Mesendoderm (in vitro differentiated cells): ENCODE results near the gene PSD.

Source experiments
- DNase-seq: peaks from one replicate; pipeline ENCODE4 v3.0.0; 2013
- H2AK5ac ChIP-seq: 2 replicates; pipeline ENCODE4 v1.6.1; 2013; ENCODE audit warnings: low read length, inconsistent platforms
- H2BK120ac ChIP-seq: 2 replicates; pipeline ENCODE4 v1.6.1; 2013; ENCODE audit warnings: low read depth, mild to moderate bottlenecking, low read length, moderate library complexity, mixed read lengths
- H2BK15ac ChIP-seq: replicated peaks from 2 replicates; pipeline ENCODE4 v1.6.1; 2013; ENCODE audit warnings: low read depth, mild to moderate bottlenecking, moderate library complexity
- H2BK5ac ChIP-seq: 2 replicates; pipeline ENCODE4 v1.6.1; 2013; ENCODE audit warnings: low read length, inconsistent platforms
- H3K18ac ChIP-seq: 2 replicates; pipeline ENCODE4 v1.6.1; 2013; ENCODE audit warnings: mild to moderate bottlenecking, low read length, mixed read lengths
- H3K23ac ChIP-seq: one replicate; pipeline ENCODE4 v1.6.1; 2013; ENCODE audit warnings: low read length
- H3K27ac ChIP-seq: 2 replicates; pipeline ENCODE4 v1.5.1; 2013; ENCODE audit warnings: low read depth, mild to moderate bottlenecking, inconsistent platforms, low read length, moderate library complexity
- H3K27me3 ChIP-seq: 2 replicates; pipeline ENCODE4 v1.6.1; 2013; ENCODE audit warnings: low read length, control low read depth, mild to moderate bottlenecking, inconsistent platforms; ENCODE audit not compliant: insufficient read depth, poor library complexity
- H3K36me3 ChIP-seq: 2 replicates; pipeline ENCODE4 v1.6.1; 2013; ENCODE audit warnings: low read length, inconsistent platforms; ENCODE audit not compliant: control insufficient read depth, insufficient read depth
- H3K4ac ChIP-seq: one replicate; pipeline ENCODE4 v1.6.1; 2013; ENCODE audit warnings: low read depth, mild to moderate bottlenecking, low read length, moderate library complexity
- H3K4me1 ChIP-seq: 2 replicates; pipeline ENCODE4 v1.6.1; 2013; ENCODE audit warnings: low read depth, low read length, inconsistent platforms; ENCODE audit not compliant: control insufficient read depth
- H3K4me2 ChIP-seq: 2 replicates; pipeline ENCODE4 v1.6.1; 2013; ENCODE audit warnings: low read length
- H3K4me3 ChIP-seq: 2 replicates; pipeline ENCODE4 v1.5.1; 2013; ENCODE audit warnings: mild to moderate bottlenecking, low read length
- H3K56ac ChIP-seq: one replicate; pipeline ENCODE4 v1.6.1; 2013; ENCODE audit warnings: low read length
- H3K79me1 ChIP-seq: 2 replicates; pipeline ENCODE4 v1.6.1; 2013; ENCODE audit warnings: low read length, inconsistent platforms
- H3K79me2 ChIP-seq: 2 replicates; pipeline ENCODE4 v1.6.1; 2013; ENCODE audit warnings: mild to moderate bottlenecking, low read length; ENCODE audit not compliant: control insufficient read depth, insufficient read depth
- H3K9ac ChIP-seq: 2 replicates; pipeline ENCODE4 v1.6.1; 2013; ENCODE audit warnings: low read length, inconsistent platforms
- H4K5ac ChIP-seq: one replicate; pipeline ENCODE4 v1.6.1; 2013; ENCODE audit warnings: low read length
- H4K8ac ChIP-seq: one replicate; pipeline ENCODE4 v1.6.1; 2013; ENCODE audit warnings: low read depth, mild to moderate bottlenecking, control low read depth, low read length, moderate library complexity
- WGBS: extraction: QIAGEN DNeasy Blood & Tissue Kit; methylation state at CpG from one replicate; pipeline ENCODE4 v1.1.7; 2013; ENCODE audit warnings: low lambda C conversion rate, missing lambda C conversion rate; ENCODE audit not compliant: insufficient coverage; ENCODE audit errors: extremely low coverage; 5-methylcytosine and 5-hydroxymethylcytosine counted together

Gene PSD

DNA sequence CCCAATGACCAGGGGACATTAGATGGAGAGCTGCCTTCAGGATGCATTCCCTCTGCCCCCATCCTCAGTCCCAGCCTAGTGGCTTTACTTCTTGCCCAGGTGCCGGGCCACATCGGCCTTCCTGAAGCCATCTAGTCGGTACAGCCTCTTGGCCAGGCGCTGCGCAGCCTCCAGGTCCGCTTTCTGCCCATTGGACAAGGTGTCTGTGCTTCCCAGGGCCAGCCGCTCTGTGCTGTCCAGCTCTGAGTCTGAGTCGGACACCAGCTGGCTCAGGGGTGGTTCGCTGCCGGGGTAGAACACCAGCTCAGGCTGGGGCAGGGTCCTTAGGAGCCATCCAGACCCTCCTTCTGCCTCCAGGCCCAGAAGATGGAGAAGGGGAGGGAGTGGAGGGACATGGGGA is 6.3 kb downstream of the PSD start:
- H3K4me2 ChIP-seq: no peak overlapping the region
- H3K27ac ChIP-seq: no peak overlapping the region
- H2BK5ac ChIP-seq: no peak overlapping the region
- H2BK15ac ChIP-seq: no peak overlapping the region
- no peaks in the 10 kb centered on the region for H3K79me1 ChIP-seq
- H4K5ac ChIP-seq: no peak overlapping the region
- H3K56ac ChIP-seq: no peak overlapping the region
- H3K4me3 ChIP-seq: no peak overlapping the region
- H3K4me1 ChIP-seq: no peaks in the 10 kb centered on the region
- H3K23ac ChIP-seq: no peak overlapping the region
- H4K8ac ChIP-seq: no peak overlapping the region
- H3K36me3 ChIP-seq: no peaks in the 10 kb centered on the region
- WGBS: no CpG with 5 or more reads among the region's 10 CpGs
- H2BK120ac ChIP-seq: no peak overlapping the region
- H2AK5ac ChIP-seq: no peak overlapping the region
- no peak for DNase-seq
- no peak overlapping the region for H3K9ac ChIP-seq
- H3K27me3 ChIP-seq: peaks cover 32% of the 10 kb centered on the region
- no peak overlapping the region for H3K18ac ChIP-seq
- no peak overlapping the region for H3K4ac ChIP-seq
- no peaks in the 10 kb centered on the region for H3K79me2 ChIP-seq

DNA sequence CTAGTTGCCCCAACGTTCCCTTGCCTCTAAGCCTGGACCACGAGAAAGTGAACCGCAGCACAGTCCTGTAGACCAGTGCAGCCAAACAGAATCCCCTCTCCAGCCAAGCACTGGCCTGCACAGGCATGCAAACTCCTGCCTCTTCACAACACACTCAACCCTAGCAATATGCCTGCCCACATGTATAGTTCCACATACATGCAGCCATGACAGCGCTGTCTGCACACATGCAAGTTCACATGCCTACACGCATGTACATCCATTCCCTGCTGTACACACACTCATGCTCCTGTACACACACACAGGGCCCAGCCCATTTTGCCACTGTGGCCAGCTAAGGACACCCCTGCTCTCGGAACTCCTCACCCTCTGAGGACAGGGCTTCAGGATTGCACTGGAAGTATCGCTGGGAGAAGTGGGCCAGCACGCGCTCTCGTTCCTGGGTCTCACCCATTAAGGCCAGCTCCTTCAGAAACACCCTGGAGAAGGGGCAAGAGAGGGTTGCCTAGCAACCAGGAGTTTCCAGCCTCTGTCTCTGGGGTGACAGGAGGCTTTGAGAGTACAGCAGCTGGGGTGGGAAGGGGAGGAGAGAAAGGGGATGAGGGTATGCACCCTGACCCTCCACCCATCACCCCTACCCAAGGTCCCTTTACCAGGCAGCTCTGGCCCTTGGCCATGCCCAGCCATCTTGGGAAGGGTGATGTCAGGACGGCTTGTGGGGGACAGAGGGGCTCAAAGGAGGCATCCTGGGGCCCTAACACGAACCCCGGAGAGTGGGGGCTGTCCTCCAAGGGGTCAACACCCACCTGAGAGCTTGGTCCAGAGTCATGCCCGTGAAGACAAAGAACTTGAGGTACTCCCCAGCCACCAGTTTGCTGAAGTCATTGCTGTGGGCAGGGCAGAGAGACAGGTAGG is 7.0 kb downstream of the PSD start:
- H2BK120ac ChIP-seq: no peak overlapping the region
- no peaks in the 10 kb centered on the region for H3K79me1 ChIP-seq
- peak overlapping the region; percentile 24 for H3K23ac ChIP-seq
- no peak overlapping the region for H4K8ac ChIP-seq
- H3K18ac ChIP-seq: no peak overlapping the region
- H3K4me1 ChIP-seq: no peaks in the 10 kb centered on the region
- H4K5ac ChIP-seq: no peak overlapping the region
- no peak overlapping the region for H2AK5ac ChIP-seq
- H3K9ac ChIP-seq: no peak overlapping the region
- peaks cover 32% of the 10 kb centered on the region for H3K27me3 ChIP-seq
- no peak overlapping the region for H2BK5ac ChIP-seq
- no peak for DNase-seq
- H3K4ac ChIP-seq: no peak overlapping the region
- H2BK15ac ChIP-seq: no peak overlapping the region
- no peaks in the 10 kb centered on the region for H3K36me3 ChIP-seq
- no peak overlapping the region for H3K4me3 ChIP-seq
- H3K4me2 ChIP-seq: no peak overlapping the region
- no peaks in the 10 kb centered on the region for H3K79me2 ChIP-seq
- H3K27ac ChIP-seq: no peak overlapping the region
- H3K56ac ChIP-seq: no peak overlapping the region
- WGBS: no CpG with 5 or more reads among the region's 14 CpGs

DNA sequence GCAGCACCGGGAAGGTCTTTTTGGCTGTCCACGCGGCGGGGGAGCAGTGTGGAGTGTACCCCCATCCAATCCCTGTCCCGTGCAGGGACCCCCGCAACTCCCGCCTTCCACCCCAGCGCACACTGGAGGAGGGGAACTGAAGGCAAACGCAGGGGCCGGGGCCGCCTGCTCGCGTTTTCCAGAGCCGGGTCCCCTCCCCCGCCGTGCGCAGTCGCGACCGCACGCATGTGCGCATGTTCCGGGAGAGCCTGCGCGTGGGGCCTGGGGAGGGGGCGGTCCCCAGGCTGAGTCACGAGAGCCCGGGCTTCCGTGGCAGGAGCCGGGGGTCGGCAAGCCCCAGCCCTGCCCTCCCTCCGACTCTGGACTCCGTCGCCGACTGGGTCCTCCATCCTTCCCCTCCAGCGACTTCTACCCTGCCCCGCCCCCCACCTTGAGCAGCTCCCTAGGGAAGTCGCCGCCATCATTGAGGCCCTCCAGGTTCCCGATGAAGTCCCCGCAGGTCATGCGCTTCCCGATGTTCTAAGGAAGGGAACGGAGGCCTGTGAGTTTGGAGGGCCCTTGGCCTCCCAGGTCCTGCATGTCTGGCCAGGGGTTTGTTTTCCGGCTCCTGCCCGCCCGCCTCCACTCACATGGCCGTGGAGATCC is 8.0 kb downstream of the PSD start:
- Histone ChIP-seq H2BK120ac (no peak overlapping the region), H4K8ac (no peak overlapping the region), H3K56ac (peak overlapping the region; percentile 54), H4K5ac (no peak overlapping the region), H2BK5ac (no peak overlapping the region), H3K79me1 (no peaks in the 10 kb centered on the region), H3K23ac (peak overlapping the region; percentile 11), H2AK5ac (no peak overlapping the region), H3K79me2 (no peaks in the 10 kb centered on the region), H2BK15ac (no peak overlapping the region), H3K9ac (peak overlapping the region; percentile 48), H3K27ac (no peak overlapping the region), H3K4ac (no peak overlapping the region), H3K18ac (no peak overlapping the region), H3K27me3 (peaks cover 32% of the 10 kb centered on the region), H3K4me3 (no peak overlapping the region), H3K36me3 (no peaks in the 10 kb centered on the region), H3K4me2 (peak overlapping the region; percentile 25), H3K4me1 (no peaks in the 10 kb centered on the region)
- no CpG with 5 or more reads among the region's 48 CpGs for WGBS
- no peak for DNase-seq

DNA sequence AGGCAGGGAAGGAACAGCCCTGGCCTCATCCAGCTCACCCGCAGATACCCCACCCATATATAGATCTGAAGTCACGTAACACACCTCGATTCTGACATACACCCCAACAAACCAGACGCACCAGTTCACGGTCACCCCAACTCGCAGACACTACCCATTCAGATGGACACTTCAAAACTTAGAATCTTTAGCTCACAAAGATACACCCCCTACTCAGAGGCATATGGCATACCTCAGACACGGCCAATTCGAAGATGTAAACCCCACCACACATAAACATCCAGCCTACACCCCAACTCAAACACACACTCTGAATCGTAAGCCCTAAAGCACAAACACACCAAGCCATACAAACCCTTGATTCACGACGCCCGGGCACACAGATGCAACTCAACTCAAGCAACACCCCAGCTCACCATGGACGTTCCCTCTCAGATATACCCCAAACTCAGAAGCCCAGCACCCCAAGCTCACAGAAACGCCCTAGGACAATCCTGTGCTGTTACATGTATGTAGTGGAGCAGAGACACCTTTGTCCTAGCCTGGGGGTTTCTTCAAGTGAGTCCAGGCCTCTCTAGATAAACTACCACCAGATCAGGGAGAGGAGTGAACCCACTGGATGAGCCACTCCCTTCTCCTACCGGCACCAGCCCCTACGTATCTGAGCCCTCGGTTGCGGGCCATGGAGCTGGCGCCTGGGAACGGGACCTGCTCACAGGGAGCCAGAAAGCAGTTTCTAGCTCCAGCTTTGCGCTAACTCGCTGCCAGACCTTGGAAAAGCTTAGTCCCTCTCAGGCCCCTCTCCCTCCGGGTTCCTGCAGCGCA is 8.8 kb downstream of the PSD start:
- no peak overlapping the region for H3K27ac ChIP-seq
- no CpG with 5 or more reads among the region's 24 CpGs for WGBS
- no peak overlapping the region for H2BK5ac ChIP-seq
- H3K4me2 ChIP-seq: peak overlapping the region; percentile 36
- no peak overlapping the region for H4K5ac ChIP-seq
- H2BK15ac ChIP-seq: no peak overlapping the region
- no peak overlapping the region for H3K4me3 ChIP-seq
- H3K79me1 ChIP-seq: no peaks in the 10 kb centered on the region
- peak overlapping the region; percentile 11 for H3K23ac ChIP-seq
- no peak overlapping the region for H3K4ac ChIP-seq
- H4K8ac ChIP-seq: no peak overlapping the region
- no peaks in the 10 kb centered on the region for H3K36me3 ChIP-seq
- no peaks in the 10 kb centered on the region for H3K4me1 ChIP-seq
- H3K27me3 ChIP-seq: peaks cover 32% of the 10 kb centered on the region
- no peak for DNase-seq
- H2AK5ac ChIP-seq: no peak overlapping the region
- peak overlapping the region; percentile 48 for H3K9ac ChIP-seq
- no peak overlapping the region for H3K18ac ChIP-seq
- H3K56ac ChIP-seq: peak overlapping the region; percentile 54
- H3K79me2 ChIP-seq: no peaks in the 10 kb centered on the region
- no peak overlapping the region for H2BK120ac ChIP-seq

DNA sequence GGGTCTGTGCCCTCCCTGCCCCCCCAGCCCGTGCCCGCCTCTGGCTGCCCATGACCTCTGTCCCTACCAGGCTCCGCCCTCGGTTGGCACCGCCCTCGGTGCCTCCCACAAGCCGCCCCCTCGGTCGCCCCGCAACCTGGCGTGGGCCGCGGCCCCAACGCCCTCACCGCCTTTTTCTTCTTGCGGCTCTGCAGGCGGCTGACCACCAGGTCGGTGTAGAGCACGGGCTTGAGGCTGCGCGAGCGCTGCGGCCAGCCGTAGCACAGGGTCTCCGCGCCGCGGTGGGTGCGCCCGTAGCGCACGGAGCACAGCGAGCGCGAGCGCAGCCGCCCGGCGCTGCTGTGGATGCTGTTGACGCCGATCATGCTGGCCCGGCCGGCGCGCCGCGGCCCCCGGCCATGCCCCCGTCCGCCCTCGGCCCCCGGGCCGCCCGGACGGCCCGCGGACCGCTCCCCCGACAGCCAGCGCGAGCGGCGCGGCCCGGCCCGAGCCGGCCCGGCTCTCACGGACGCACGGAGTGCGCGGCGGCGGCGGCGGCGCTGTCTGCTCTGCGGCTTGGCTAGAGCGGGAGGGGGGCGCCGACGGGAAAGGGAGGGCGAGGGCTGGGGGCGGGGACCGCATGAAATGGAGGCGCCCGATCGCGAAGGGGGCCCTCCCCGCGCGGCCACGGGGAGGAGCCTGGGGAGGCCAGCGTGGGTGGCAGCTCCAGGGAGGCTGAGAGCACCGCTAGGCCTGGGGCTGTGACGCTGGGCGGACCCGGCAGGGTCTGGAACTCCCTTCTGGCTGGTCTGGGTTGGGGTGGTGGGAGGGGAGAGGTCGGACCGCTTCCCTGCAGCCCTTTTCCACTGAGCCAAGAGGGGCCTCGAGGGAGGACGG is 9.6 kb downstream of the PSD start:
- Histone ChIP-seq H2BK15ac (no peak overlapping the region), H3K4me3 (peak overlapping the region; percentile 8), H3K36me3 (no peaks in the 10 kb centered on the region), H3K27ac (no peak overlapping the region), H3K4ac (no peak overlapping the region), H3K27me3 (peaks cover 32% of the 10 kb centered on the region), H3K18ac (no peak overlapping the region), H3K56ac (peak overlapping the region; percentile 78), H3K79me1 (no peaks in the 10 kb centered on the region), H4K5ac (no peak overlapping the region), H3K23ac (no peak overlapping the region), H3K9ac (peak overlapping the region; percentile 41), H4K8ac (no peak overlapping the region), H3K79me2 (no peaks in the 10 kb centered on the region), H2BK120ac (no peak overlapping the region), H2BK5ac (no peak overlapping the region), H3K4me1 (no peaks in the 10 kb centered on the region), H2AK5ac (no peak overlapping the region), H3K4me2 (peak overlapping the region; percentile 64)
- peak; percentile 25 for DNase-seq
- WGBS: no CpG with 5 or more reads among the region's 103 CpGs
